Epithelial cell of esophagus (primary cell): Measurements from ENCODE around the gene SECISBP2L.
A peak's percentile ranks its signal among the peaks of the same experiment; 100 is the strongest.

Experiments used
- DNase-seq: peaks from one replicate; pipeline ENCODE4 v3.0.0; 2010; ENCODE audit warnings: low read depth
- H3K4me3 ChIP-seq: 2 replicates; pipeline ENCODE4 v1.5.1; 2011; ENCODE audit warnings: mild to moderate bottlenecking, low read length, control low read depth
- CTCF ChIP-seq: IDR thresholded peaks from 2 replicates; pipeline ENCODE4 v1.5.1; 2011; ENCODE audit warnings: low read depth, mild to moderate bottlenecking, low read length, control low read depth, inconsistent platforms; ENCODE audit not compliant: insufficient read depth; ENCODE audit errors: missing control alignments

Gene SECISBP2L

GRCh38 chr15:48939648-48940047 is 106.6 kb downstream of the SECISBP2L start:
- H3K4me3 ChIP-seq = no peak overlapping the region
- TF ChIP-seq CTCF = no peak
- DNase-seq = peak; percentile 91
